ENCODE data around the gene RCOR3. TPM values are rescaled to one million over a fixed set of nuclear protein-coding genes. Genes with fewer than 3 reads are reported as not detected.

Gene RCOR3
- 28.0 and 36.3 TPM in 2 replicates for total RNA-seq (2021; fragmentation: NEBNext Ultra II Directional; extraction: Animal tissue kit (Norgen Biotek cat#: 25700))
- polyA plus RNA-seq (2011; rRNA removed) = 21.4 and 27.0 TPM in 2 replicates
- 24.8 TPM for polyA plus RNA-seq (2011; cell fraction: cytosol; rRNA removed)
- 74.9 TPM for polyA plus RNA-seq (2011; cell fraction: nucleus; rRNA removed)
- 21.3 to 27.7 TPM (median 26.3 TPM) in 4 replicates for polyA plus RNA-seq (2012, experiment 1 of 2)
- 2.4 TPM for polyA plus RNA-seq (2012, experiment 2 of 2)
- polyA plus RNA-seq (2013, experiment 1 of 2) = 24.1 TPM
- polyA plus RNA-seq (2013, experiment 2 of 2) = 21.4 TPM
- 42.7 and 53.9 TPM in 2 replicates for polyA minus RNA-seq (2011; rRNA and poly(A)+ RNA removed)
- polyA minus RNA-seq (2011; cell fraction: cytosol; rRNA and poly(A)+ RNA removed) = 23.8 TPM
- polyA minus RNA-seq (2011; cell fraction: nucleus; rRNA and poly(A)+ RNA removed) = 133 TPM
- long read RNA-seq, experiment 1, partial matches to known transcripts = 0 of 10 reads
- long read RNA-seq, experiment 1, other reads (novel, unspliced or antisense) = 9 of 10 reads
- long read RNA-seq, experiment 2, partial matches to known transcripts = 0 of 1 reads
- long read RNA-seq, experiment 2, other reads (novel, unspliced or antisense) = 1 of 1 reads

DNA sequence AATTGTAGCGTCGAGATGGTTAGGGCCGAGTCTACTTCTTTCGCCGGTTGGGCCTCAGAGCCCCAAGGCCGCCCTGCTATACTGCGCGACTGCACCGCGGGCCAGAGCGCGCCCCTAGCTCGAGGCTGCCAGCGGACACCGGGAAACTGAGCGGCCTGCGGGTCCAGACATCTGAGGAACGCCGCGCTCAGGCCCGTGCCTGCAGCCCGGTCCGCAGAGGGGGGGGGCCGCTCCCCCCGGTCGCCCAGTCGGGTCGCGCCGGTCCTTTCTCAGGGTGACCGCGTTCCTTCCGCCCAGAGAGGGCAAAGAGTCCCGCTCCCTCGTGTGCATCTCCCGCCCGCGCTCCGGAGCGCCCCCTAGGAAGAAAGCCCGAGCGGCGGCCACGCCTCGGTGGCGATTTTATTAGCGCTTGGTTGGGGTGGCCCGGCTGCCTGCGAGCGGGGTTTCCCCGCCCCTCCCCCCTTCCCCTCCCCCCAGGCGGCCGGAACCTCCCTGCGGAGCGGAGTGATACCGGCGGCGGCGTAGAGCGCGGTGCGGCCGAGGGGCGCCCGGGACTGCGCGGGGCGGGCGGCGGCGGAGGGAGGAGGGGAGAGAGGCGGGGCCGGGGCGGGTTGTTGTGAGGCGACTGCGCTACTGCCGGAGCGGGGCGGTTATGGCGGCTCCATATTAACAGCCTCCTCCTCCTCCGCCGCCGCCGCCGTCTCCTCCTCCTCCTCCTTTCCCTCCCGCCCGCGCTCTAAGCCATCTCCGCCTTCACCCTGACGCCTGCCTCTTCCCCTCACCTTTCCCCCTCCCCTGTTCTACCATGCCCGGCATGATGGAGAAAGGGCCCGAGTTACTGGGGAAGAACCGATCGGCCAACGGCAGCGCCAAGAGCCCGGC is at the start of gene RCOR3:
TSS of gene RCOR3 (plus strand) at position 611 of the 882 bp plus-strand sequence. CDS start at position 806, 195 bp downstream.
- Histone ChIP-seq H3K23ac (ENCODE audit: insufficient read length) (no peak within 1 kb of the TSS), H3K56ac (replicated peaks; ENCODE audit: insufficient read length, low read depth, low read length) (peak within 1 kb of the TSS; percentile 99), H3K4me1 (replicated peaks in 1 of 4; ENCODE audit: control insufficient read depth in 3 of 4, insufficient read depth in 4 of 4, low read length in 3 of 4) (no peaks in the 10 kb centered on the region; a peak in 1 of 7 replicates), H2BK120ac (replicated peaks; ENCODE audit: low read depth, low read length) (peak within 1 kb of the TSS; percentile 92), H3K79me1 (ENCODE audit: low read depth, low read length) (no peaks in the 10 kb centered on the region; the same call in 1 of the 2 replicates), H3K18ac (ENCODE audit: extremely low read depth, low read length) (peak within 1 kb of the TSS; percentile 99), H3K9ac (replicated peaks in 1 of 4; ENCODE audit: extremely low read depth in 1 of 4, low read depth in 3 of 4, low read length in 3 of 4) (peak within 1 kb of the TSS; percentile 94 to 99 (median 98)), H2BK20ac (ENCODE audit: low read length) (no peak within 1 kb of the TSS), H3K4me2 (ENCODE audit: insufficient read depth in 1 of 2, low read depth in 2 of 2, low read length in 2 of 2) (peak within 1 kb of the TSS; percentile 88 to 92), H3K14ac (ENCODE audit: insufficient read length) (peak within 1 kb of the TSS; percentile 11), H2AFZ (ENCODE audit: low read length) (no peak within 1 kb of the TSS; the same call in 1 of the 2 replicates), H3K4ac (replicated peaks; ENCODE audit: insufficient read length, low read depth, low read length) (peak within 1 kb of the TSS; percentile 97), H4K5ac (ENCODE audit: insufficient read length, low read depth, low read length) (peak within 1 kb of the TSS; percentile 98), H3K4me3 (ENCODE audit: extremely low read depth in 1 of 4, insufficient read depth in 2 of 4, low read depth in 3 of 4, low read length in 4 of 4) (peak within 1 kb of the TSS; percentile 77 to 88 (median 84)), H3K36me3 (ENCODE audit: control insufficient read depth in 2 of 4, insufficient read depth in 4 of 4, low read length in 3 of 4) (peaks cover 0 to 11% (median 0%) of the 10 kb centered on the region in 4 experiments; a peak in 1 of 8 replicates), H4K20me1 (replicated peaks in 1 of 2; ENCODE audit: control insufficient read depth in 1 of 2, insufficient read depth in 2 of 2, low read length in 2 of 2) (peaks cover 0 to 3% of the 10 kb centered on the region in 2 experiments), H2AK5ac (ENCODE audit: low read depth, low read length) (no peak within 1 kb of the TSS), H3K27me3 (replicated peaks in 1 of 4; ENCODE audit: control insufficient read depth in 3 of 4, extremely low read depth in 1 of 4, insufficient read depth in 3 of 4, low read length in 3 of 4) (no peaks in the 10 kb centered on the region), H3K27ac (ENCODE audit: low read depth, low read length) (peak within 1 kb of the TSS; percentile 97), H4K8ac (ENCODE audit: extremely low read depth, insufficient read depth, low read length) (peak within 1 kb of the TSS; percentile 99), H3K79me2 (ENCODE audit: control insufficient read depth in 1 of 2, insufficient read depth in 2 of 2, low read length in 2 of 2) (peaks cover 0 to 15% of the 10 kb centered on the region in 2 experiments; a peak in 2 of 4 replicates), H2BK12ac (ENCODE audit: low read depth, low read length) (peak within 1 kb of the TSS; percentile 75), H2BK5ac (ENCODE audit: low read depth, low read length) (peak within 1 kb of the TSS; percentile 98), H3K23me2 (ENCODE audit: low read depth, low read length) (peaks cover 18% of the 10 kb centered on the region; the same call in 1 of the 2 replicates), H3K9me3 (ENCODE audit: insufficient read depth in 2 of 2, low read depth in 1 of 2, low read length in 1 of 2) (no peaks in the 10 kb centered on the region), H4K91ac (replicated peaks; ENCODE audit: insufficient read length, low read length) (peak within 1 kb of the TSS; percentile 97), H2BK15ac (ENCODE audit: low read length) (peak within 1 kb of the TSS; percentile 46; the same call in 1 of the 2 replicates)
- DNase-seq (ENCODE audit: low read depth in 1 of 2, low spot score in 2 of 2) (peak; percentile 70 to 95), FAIRE-seq (no peak)
- WGBS, 2 experiments (ENCODE audit: extremely low coverage in 1 of 2, insufficient coverage in 1 of 2, insufficient read length in 1 of 2, insufficient replicate concordance in 2 of 2, low coverage in 1 of 2, low lambda C conversion rate in 2 of 2, missing lambda C conversion rate in 1 of 2) = 2% methylated on average over 55 of the region's 97 CpGs; no CpG with 5 or more reads in 1 of the 2 experiments
- ChIA-PET POLR2A (ENCODE audit: partially characterized antibody) (interaction anchor here (0.5 to 2.8 kb wide), 12 partner anchors 11 to 885 kb away, joined by 3 to 21 read pairs (median 4); partner anchors contain the start of genes KCNH1 and NEK2), CTCF (ENCODE audit: partially characterized antibody) (interaction anchor here (0.6 to 2.7 kb wide), 10 partner anchors 11 to 885 kb away, joined by 3 to 8 read pairs (median 3); no protein-coding TSS in a partner anchor)
- TF ChIP-seq NANOG (IDR thresholded peaks at IDR 0.05; ENCODE audit: insufficient read depth, low read depth, low read length, poor library complexity, severe bottlenecking) (no peak), TBP (IDR thresholded peaks at IDR 0.05; ENCODE audit: low read depth, low read length) (peak; percentile 81), PHF8 (conservative IDR thresholded peaks at IDR 0.05; ENCODE audit: low read depth, low read length) (peak; percentile 82), ZNF274 (IDR thresholded peaks at IDR 0.05; ENCODE audit: borderline replicate concordance, extremely low read depth, low read length) (no peak), CREB1 (IDR thresholded peaks at IDR 0.05) (peak; percentile 28; the same call in 1 of the 2 replicates), TAF7 (optimal IDR thresholded peaks at IDR 0.05; ENCODE audit: borderline replicate concordance, low read depth, low read length) (peak; percentile 75), ASH2L (IDR thresholded peaks at IDR 0.05; ENCODE audit: low read length) (peak; percentile 90)
